HepG2 (cell line): ENCODE results near the gene CLUH. TPM values are rescaled to one million over a fixed set of nuclear protein-coding genes. Genes with fewer than 3 reads are reported as not detected.
A peak's percentile ranks its signal among the peaks of the same experiment; 100 is the strongest.

Experiments used
- HDAC2 ChIP-seq: sonication (generic); formaldehyde crosslinking; IDR thresholded peaks from 2 replicates; pipeline ENCODE4 v1.4.0; 2020; ENCODE audit warnings: missing genetic modification reagents
- LRRFIP1 ChIP-seq: sonication (generic); formaldehyde crosslinking; conservative IDR thresholded peaks from 2 replicates; pipeline ENCODE4 v1.4.0; 2020; ENCODE audit warnings: missing genetic modification reagents
- SIN3A ChIP-seq: IDR thresholded peaks from 2 replicates; pipeline ENCODE4 v1.6.1; 2011; ENCODE audit warnings: low read depth, mild to moderate bottlenecking, control low read depth, low read length, borderline replicate concordance
- ZNF124 ChIP-seq: sonication (generic); formaldehyde crosslinking; IDR thresholded peaks from 2 replicates; pipeline ENCODE4 v1.4.0; 2020; ENCODE audit warnings: missing genetic modification reagents
- ZNF276 ChIP-seq: sonication (generic); formaldehyde crosslinking; IDR thresholded peaks from 2 replicates; pipeline ENCODE4 v1.4.0; 2020; ENCODE audit warnings: mild to moderate bottlenecking, low read depth, missing genetic modification reagents
- ZNF547 ChIP-seq: sonication (generic); formaldehyde crosslinking; IDR thresholded peaks from 2 replicates; pipeline ENCODE4 v1.5.1; 2020; ENCODE audit warnings: mild to moderate bottlenecking, missing genetic modification reagents
- ZNF816 ChIP-seq: sonication (generic); formaldehyde crosslinking; IDR thresholded peaks from 2 replicates; pipeline ENCODE4 v1.8.0; 2022; ENCODE audit warnings: missing genetic modification reagents, mild to moderate bottlenecking, borderline replicate concordance
- polyA plus RNA-seq, 8 experiments: library from polyadenylated mRNA; depleted of rRNA in 3 of 8; stranded (reverse) in 7 of 8; unstranded in 1 of 8; fragments of >200 nt; fragmentation: Illumina TruSeq in 4 of 8; extraction: Trizol in 4 of 8; gene quantifications; 2 replicates each; pipeline versions ENCODE4 v1.2.1 to v1.2.3, GENCODE V29; 2011 to 2016; ENCODE audit warnings: low read depth in 4 of 8, missing spikeins in 1 of 8, mixed read lengths in 1 of 8; ENCODE audit not compliant: insufficient read depth in 1 of 8
- total RNA-seq, 5 experiments: library from RNA; depleted of rRNA; stranded (reverse); fragments of >200 nt; fragmentation: Illumina TruSeq; extraction: Trizol; gene quantifications; 2 replicates each; pipeline ENCODE4 v1.2.3, GENCODE V29; 2016; ENCODE audit warnings: low read depth in 1 of 5
- TF ChIP-seq, protein P1 (sequence below): sonication (generic); formaldehyde crosslinking; IDR thresholded peaks from 2 replicates; pipeline ENCODE4 v1.5.0; 2020; ENCODE audit warnings: mild to moderate bottlenecking, low read depth, missing genetic modification reagents, borderline replicate concordance
- TF ChIP-seq, protein P2 (sequence below): sonication (generic); formaldehyde crosslinking; IDR thresholded peaks from 2 replicates; pipeline ENCODE4 v1.4.0; 2020; ENCODE audit warnings: mild to moderate bottlenecking, missing genetic modification reagents
- TF ChIP-seq, protein P3 (sequence below): sonication (generic); formaldehyde crosslinking; IDR thresholded peaks from 2 replicates; pipeline ENCODE4 v1.5.1; 2020; ENCODE audit warnings: mild to moderate bottlenecking, missing genetic modification reagents, moderate library complexity

Gene CLUH
- total and polyA plus RNA-seq, 2 of the 13 experiments (the other 11 are each of a cell fraction or from before 2014, with no cell fraction given), result 30.9 to 60.5 TPM

DNA sequence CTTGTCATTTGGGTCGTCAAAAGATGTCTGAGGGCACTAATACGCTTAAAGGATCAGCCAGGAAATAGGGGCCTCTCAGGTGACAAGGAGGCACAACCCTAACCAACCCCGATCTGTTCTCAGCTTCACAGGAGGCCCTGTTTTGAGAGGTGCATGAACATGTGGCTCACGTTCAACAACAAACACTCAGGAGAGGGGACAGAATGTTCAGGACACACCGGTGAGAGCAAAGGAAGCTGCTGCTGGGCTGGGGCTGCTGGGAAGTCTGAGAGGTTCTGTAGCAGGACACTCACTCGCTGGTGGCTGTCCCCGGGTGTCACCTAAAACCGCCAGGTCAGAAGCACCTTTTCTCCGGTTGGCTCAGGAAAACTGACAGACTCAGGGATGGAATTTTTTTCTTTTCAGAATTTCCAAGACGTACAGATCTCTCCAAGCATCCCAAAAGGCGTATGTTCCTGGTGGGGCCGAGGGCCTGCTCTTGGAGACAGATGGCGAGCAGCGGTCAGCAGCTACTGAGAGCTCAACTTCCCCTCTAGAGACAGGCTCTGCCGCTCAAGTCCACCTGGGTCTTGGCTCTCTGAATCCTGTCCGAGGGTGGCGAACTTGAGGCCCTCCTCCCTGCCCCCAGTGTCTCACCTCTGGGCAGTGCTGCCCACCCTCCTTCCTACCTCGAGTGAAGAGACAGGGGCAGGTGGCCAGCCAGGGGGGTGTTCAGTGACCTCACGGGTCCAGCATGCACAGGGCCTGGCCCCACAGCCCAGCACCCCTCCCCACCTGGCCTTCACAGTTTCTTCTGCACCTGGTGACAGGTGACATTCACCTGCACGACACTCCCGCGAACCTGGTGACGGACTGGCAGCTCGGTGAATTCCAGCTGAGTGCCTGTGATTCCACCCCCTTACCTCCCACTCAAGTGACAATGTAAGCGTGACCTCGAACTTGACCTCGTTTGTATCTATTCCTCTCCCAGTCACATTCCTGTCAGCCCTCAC is 22.9 kb downstream of the CLUH start (continued):
- no peak for TF ChIP-seq HDAC2 (CRISPR knock-in tag)
- no peak for TF ChIP-seq LRRFIP1 (CRISPR knock-in tag)
- TF ChIP-seq, protein P1, sequence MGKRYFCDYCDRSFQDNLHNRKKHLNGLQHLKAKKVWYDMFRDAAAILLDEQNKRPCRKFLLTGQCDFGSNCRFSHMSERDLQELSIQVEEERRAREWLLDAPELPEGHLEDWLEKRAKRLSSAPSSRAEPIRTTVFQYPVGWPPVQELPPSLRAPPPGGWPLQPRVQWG (CRISPR knock-in tag), result no peak
- TF ChIP-seq, protein P2, sequence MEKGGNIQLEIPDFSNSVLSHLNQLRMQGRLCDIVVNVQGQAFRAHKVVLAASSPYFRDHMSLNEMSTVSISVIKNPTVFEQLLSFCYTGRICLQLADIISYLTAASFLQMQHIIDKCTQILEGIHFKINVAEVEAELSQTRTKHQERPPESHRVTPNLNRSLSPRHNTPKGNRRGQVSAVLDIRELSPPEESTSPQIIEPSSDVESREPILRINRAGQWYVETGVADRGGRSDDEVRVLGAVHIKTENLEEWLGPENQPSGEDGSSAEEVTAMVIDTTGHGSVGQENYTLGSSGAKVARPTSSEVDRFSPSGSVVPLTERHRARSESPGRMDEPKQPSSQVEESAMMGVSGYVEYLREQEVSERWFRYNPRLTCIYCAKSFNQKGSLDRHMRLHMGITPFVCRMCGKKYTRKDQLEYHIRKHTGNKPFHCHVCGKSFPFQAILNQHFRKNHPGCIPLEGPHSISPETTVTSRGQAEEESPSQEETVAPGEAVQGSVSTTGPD (CRISPR knock-in tag), result no peak
- TF ChIP-seq, protein P3, sequence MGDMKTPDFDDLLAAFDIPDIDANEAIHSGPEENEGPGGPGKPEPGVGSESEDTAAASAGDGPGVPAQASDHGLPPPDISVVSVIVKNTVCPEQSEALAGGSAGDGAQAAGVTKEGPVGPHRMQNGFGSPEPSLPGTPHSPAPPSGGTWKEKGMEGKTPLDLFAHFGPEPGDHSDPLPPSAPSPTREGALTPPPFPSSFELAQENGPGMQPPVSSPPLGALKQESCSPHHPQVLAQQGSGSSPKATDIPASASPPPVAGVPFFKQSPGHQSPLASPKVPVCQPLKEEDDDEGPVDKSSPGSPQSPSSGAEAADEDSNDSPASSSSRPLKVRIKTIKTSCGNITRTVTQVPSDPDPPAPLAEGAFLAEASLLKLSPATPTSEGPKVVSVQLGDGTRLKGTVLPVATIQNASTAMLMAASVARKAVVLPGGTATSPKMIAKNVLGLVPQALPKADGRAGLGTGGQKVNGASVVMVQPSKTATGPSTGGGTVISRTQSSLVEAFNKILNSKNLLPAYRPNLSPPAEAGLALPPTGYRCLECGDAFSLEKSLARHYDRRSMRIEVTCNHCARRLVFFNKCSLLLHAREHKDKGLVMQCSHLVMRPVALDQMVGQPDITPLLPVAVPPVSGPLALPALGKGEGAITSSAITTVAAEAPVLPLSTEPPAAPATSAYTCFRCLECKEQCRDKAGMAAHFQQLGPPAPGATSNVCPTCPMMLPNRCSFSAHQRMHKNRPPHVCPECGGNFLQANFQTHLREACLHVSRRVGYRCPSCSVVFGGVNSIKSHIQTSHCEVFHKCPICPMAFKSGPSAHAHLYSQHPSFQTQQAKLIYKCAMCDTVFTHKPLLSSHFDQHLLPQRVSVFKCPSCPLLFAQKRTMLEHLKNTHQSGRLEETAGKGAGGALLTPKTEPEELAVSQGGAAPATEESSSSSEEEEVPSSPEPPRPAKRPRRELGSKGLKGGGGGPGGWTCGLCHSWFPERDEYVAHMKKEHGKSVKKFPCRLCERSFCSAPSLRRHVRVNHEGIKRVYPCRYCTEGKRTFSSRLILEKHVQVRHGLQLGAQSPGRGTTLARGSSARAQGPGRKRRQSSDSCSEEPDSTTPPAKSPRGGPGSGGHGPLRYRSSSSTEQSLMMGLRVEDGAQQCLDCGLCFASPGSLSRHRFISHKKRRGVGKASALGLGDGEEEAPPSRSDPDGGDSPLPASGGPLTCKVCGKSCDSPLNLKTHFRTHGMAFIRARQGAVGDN (CRISPR knock-in tag), result peak; percentile 44; the same call in 1 of the 2 replicates
- no peak for TF ChIP-seq SIN3A
- TF ChIP-seq ZNF547 (CRISPR knock-in tag), result no peak
- TF ChIP-seq ZNF276 (CRISPR knock-in tag), result no peak
- no peak for TF ChIP-seq ZNF124 (CRISPR knock-in tag)
- TF ChIP-seq ZNF816 (CRISPR knock-in tag), result no peak
